Astrocyte of the cerebellum (primary cell): Measurements from ENCODE around the gene SLC38A10.

Experiments
- DNase-seq: peaks from one replicate; pipeline ENCODE4 v3.0.0-alpha.2; 2011; ENCODE audit warnings: low read depth
- H3K4me3 ChIP-seq: 2 replicates; pipeline ENCODE4 v1.5.1; 2011; ENCODE audit warnings: mild to moderate bottlenecking, low read depth, low read length, moderate library complexity
- CTCF ChIP-seq: IDR thresholded peaks from 2 replicates; pipeline ENCODE4 v1.5.1; 2012; ENCODE audit warnings: low read length, low read depth, moderate library complexity, mild to moderate bottlenecking; ENCODE audit errors: missing control alignments
- in situ Hi-C: cut with HindIII; loops from 2 replicates; pipeline ENCODE4 v1.10.0; 2017; ENCODE audit warnings: low sequenced_read_pairs

Gene SLC38A10

GRCh38 chr17:81218459-81218858, 76.6 kb downstream of the SLC38A10 start:
- in situ Hi-C loops: no loop called here
- DNase-seq: no peak
- H3K4me3 ChIP-seq: no peak overlapping the region
- TF ChIP-seq CTCF: no peak

- no peak for TF ChIP-seq CTCF
- in situ Hi-C loops: no loop called here
- no peak overlapping the region for H3K4me3 ChIP-seq
- no peak for DNase-seq
Measured at GRCh38 chr17:81217491-81217890, 77.6 kb downstream of the SLC38A10 start.

GRCh38 chr17:81213978-81214377, 81.1 kb downstream of the SLC38A10 start:
- in situ Hi-C loops: no loop called here
- TF ChIP-seq CTCF: no peak
- no peak overlapping the region for H3K4me3 ChIP-seq
- DNase-seq: no peak

- DNase-seq: no peak
- in situ Hi-C loops: no loop called here
- TF ChIP-seq CTCF: no peak
- no peak overlapping the region for H3K4me3 ChIP-seq
Measured at GRCh38 chr17:81212365-81212764, 82.7 kb downstream of the SLC38A10 start.

- in situ Hi-C loops: no loop called here
- TF ChIP-seq CTCF: no peak
- no peak overlapping the region for H3K4me3 ChIP-seq
- no peak for DNase-seq
Measured at GRCh38 chr17:81210868-81211267, 84.2 kb downstream of the SLC38A10 start.

GRCh38 chr17:81210466-81210865, 84.6 kb downstream of the SLC38A10 start:
- no peak for TF ChIP-seq CTCF
- DNase-seq: no peak
- H3K4me3 ChIP-seq: no peak overlapping the region
- in situ Hi-C loops: no loop called here

- no peak overlapping the region for H3K4me3 ChIP-seq
- in situ Hi-C loops: no loop called here
- no peak for TF ChIP-seq CTCF
- no peak for DNase-seq
Measured at GRCh38 chr17:81209141-81209540, 86.0 kb downstream of the SLC38A10 start.
